ENCODE data around the gene MMP17.

Gene MMP17

GRCh38 chr12:131850856-131851559 is 22.8 kb downstream of the MMP17 start:
- peak; percentile 66 for DNase-seq

GRCh38 chr12:131851741-131852550 is 23.8 kb downstream of the MMP17 start:
- no peak for DNase-seq

- no peak for DNase-seq
These were observed 24.5 kb downstream of the MMP17 start for GRCh38 chr12:131852551-131853299.

GRCh38 chr12:131853832-131854797 is 25.9 kb downstream of the MMP17 start:
- no peak for DNase-seq

GRCh38 chr12:131854861-131855476 is 26.8 kb downstream of the MMP17 start:
- DNase-seq: no peak

- no peak for DNase-seq
These were observed 27.4 kb downstream of the MMP17 start for GRCh38 chr12:131855521-131856142.

- no peak for DNase-seq
These were observed 28.3 kb downstream of the MMP17 start for GRCh38 chr12:131856366-131857097.

- DNase-seq: no peak
These were observed 30.0 kb downstream of the MMP17 start for GRCh38 chr12:131857908-131858850.

- DNase-seq: peak; percentile 91
These were observed 32.5 kb downstream of the MMP17 start for GRCh38 chr12:131860472-131861260.

GRCh38 chr12:131861261-131862083 is 33.3 kb downstream of the MMP17 start:
- no peak for DNase-seq

GRCh38 chr12:131862084-131862441 is 33.9 kb downstream of the MMP17 start:
- no peak for DNase-seq

GRCh38 chr12:131862600-131862993 is 34.4 kb downstream of the MMP17 start:
- DNase-seq: no peak

GRCh38 chr12:131862994-131863710 is 35.0 kb downstream of the MMP17 start:
- peak; percentile 53 for DNase-seq

GRCh38 chr12:131863711-131864396 is 35.7 kb downstream of the MMP17 start:
- DNase-seq: no peak

GRCh38 chr12:131864469-131864868 is 36.3 kb downstream of the MMP17 start:
- no peak for DNase-seq

- DNase-seq: no peak
These were observed 37.1 kb downstream of the MMP17 start for GRCh38 chr12:131865180-131865875.

All from inflammatory macrophage treated with lipopolysaccharide for 4 hours (primary cell).